Measurements from ENCODE around the gene DIO1. TPM values are rescaled to one million over a fixed set of nuclear protein-coding genes. Genes with fewer than 3 reads are reported as not detected.
A peak's percentile ranks its signal among the peaks of the same experiment; 100 is the strongest.

DIO1 gene
- total and polyA plus RNA-seq, 9 of the 15 experiments (the other 6 are each of a cell fraction or from before 2014, with no cell fraction given): not detected

GRCh38 chr1:53957194-53957818, 63.3 kb downstream of the DIO1 start:
- Histone ChIP-seq H3K9me3 (replicated peaks; ENCODE audit: control insufficient read depth, insufficient read depth, low read depth, low read length) (no peaks in the 10 kb centered on the region), H4K20me1 (replicated peaks; ENCODE audit: control insufficient read depth, insufficient read depth, low read length) (no peaks in the 10 kb centered on the region), H3K79me2 (ENCODE audit: control insufficient read depth, insufficient read depth, low read length) (peaks cover 6% of the 10 kb centered on the region; the same call in 1 of the 3 replicates), H3K27me3 (ENCODE audit: control insufficient read depth in 2 of 2, insufficient read depth in 2 of 2, low read length in 2 of 2) (no peaks in the 10 kb centered on the region), H3K4me2 (ENCODE audit: insufficient read depth, low read length) (peak overlapping the region; percentile 14; the same call in 1 of the 2 replicates), H3K27ac (ENCODE audit: extremely low read depth, low read depth, low read length) (peak overlapping the region; percentile 45), H3K9ac (ENCODE audit: insufficient read depth in 1 of 2, low read depth in 2 of 2, low read length in 2 of 2) (peak overlapping the region in 1 of 2 experiments; percentile 13; a peak in 1 of 4 replicates), H2AFZ (ENCODE audit: low read depth, low read length) (no peak overlapping the region), H3K9me1 (ENCODE audit: control insufficient read depth, insufficient read depth, low read length) (no peaks in the 10 kb centered on the region), H3K4me1 (replicated peaks in 1 of 2; ENCODE audit: control insufficient read depth in 2 of 2, insufficient read depth in 2 of 2, low read length in 2 of 2) (peaks cover 0 to 19% of the 10 kb centered on the region in 2 experiments; a peak in 3 of 5 replicates), H3K4me3 (no peak overlapping the region), H3K36me3 (ENCODE audit: control insufficient read depth, insufficient read depth, low read length) (peaks cover 80% of the 10 kb centered on the region)
- CTCF ChIA-PET (ENCODE audit: low intra/inter-chr PET ratio): no interaction called here
- POLR2A ChIA-PET: interaction anchor here (1.2 kb wide), 1 partner anchor 13 kb away, joined by 3 read pairs; no protein-coding TSS in a partner anchor
- in situ Hi-C loops (cut with MboI): no loop called here
- WGBS (ENCODE audit: insufficient coverage, low coverage, missing lambda C conversion rate): 14% methylated on average over 3 of the region's 3 CpGs
- peak; percentile 72 for ATAC-seq
- intact Hi-C loops (cut with micrococcal nuclease): loop anchor here (10.0 kb wide), 1 partner anchor 193 kb away; no protein-coding TSS in a partner anchor
- DNase-seq (ENCODE audit: extremely low read depth in 1 of 4, low spot score in 3 of 4): peak in 3 of 4 experiments; percentile 26 to 51 (median 40)
- no peak for FAIRE-seq
- no TSS peak for BruUV-seq (replicated peaks)
- TF ChIP-seq ARID1B (IDR thresholded peaks at IDR 0.05): peak; percentile 37; the same call in 1 of the 2 replicates
- no peak for TF ChIP-seq RAD21 (CRISPR knock-in tag; conservative IDR thresholded peaks at IDR 0.05 in 1 of 2, IDR thresholded peaks at IDR 0.05 in 1 of 2)
- TF ChIP-seq TAL1 (IDR thresholded peaks at IDR 0.05): peak; percentile 40; the same call in 1 of the 2 replicates
- TF ChIP-seq RCOR1 (IDR thresholded peaks at IDR 0.05; ENCODE audit: borderline replicate concordance in 1 of 2, low read depth in 2 of 2, low read length in 2 of 2): peak in 1 of 2 experiments; percentile 17; a peak in 1 of 4 replicates
- peak; percentile 85; the same call in 1 of the 2 replicates for TF ChIP-seq CTBP1 (IDR thresholded peaks at IDR 0.05; ENCODE audit: borderline replicate concordance)
- TF ChIP-seq DNMT1 (IDR thresholded peaks at IDR 0.05): no peak
- TF ChIP-seq, protein P1, sequence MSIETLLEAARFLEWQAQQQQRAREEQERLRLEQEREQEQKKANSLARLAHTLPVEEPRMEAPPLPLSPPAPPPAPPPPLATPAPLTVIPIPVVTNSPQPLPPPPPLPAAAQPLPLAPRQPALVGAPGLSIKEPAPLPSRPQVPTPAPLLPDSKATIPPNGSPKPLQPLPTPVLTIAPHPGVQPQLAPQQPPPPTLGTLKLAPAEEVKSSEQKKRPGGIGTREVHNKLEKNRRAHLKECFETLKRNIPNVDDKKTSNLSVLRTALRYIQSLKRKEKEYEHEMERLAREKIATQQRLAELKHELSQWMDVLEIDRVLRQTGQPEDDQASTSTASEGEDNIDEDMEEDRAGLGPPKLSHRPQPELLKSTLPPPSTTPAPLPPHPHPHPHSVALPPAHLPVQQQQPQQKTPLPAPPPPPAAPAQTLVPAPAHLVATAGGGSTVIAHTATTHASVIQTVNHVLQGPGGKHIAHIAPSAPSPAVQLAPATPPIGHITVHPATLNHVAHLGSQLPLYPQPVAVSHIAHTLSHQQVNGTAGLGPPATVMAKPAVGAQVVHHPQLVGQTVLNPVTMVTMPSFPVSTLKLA (conservative IDR thresholded peaks at IDR 0.05): peak in 1 of 2 experiments; percentile 11; a peak in 1 of 4 replicates
- peak; percentile 53 for TF ChIP-seq TEAD4 (IDR thresholded peaks at IDR 0.05; ENCODE audit: low read length)
- no peak for TF ChIP-seq TEAD4 (CRISPR knock-in tag; IDR thresholded peaks at IDR 0.05; ENCODE audit: borderline replicate concordance)
- peak; percentile 67 for TF ChIP-seq CBFA2T3 (IDR thresholded peaks at IDR 0.05)
- TF ChIP-seq TCF3 (CRISPR knock-in tag; IDR thresholded peaks at IDR 0.05): peak; percentile 55
- TF ChIP-seq NCOR1 (IDR thresholded peaks at IDR 0.05): 0 out of 2 replicates have a peak, but pooled peaks have one; percentile 19
- TF ChIP-seq SP1 (CRISPR knock-in tag; IDR thresholded peaks at IDR 0.05): peak; percentile 39; the same call in 1 of the 2 replicates
- TF ChIP-seq GTF3C2 (IDR thresholded peaks at IDR 0.05; ENCODE audit: borderline replicate concordance, extremely low read depth, insufficient read length): no peak
- TF ChIP-seq JUND (IDR thresholded peaks at IDR 0.05; ENCODE audit: borderline replicate concordance, low read depth, low read length): 0 out of 2 replicates have a peak, but pooled peaks have one; percentile 23
- peak; percentile 74; the same call in 2 of the 3 replicates for TF ChIP-seq JUND (tag; IDR thresholded peaks at IDR 0.05; ENCODE audit: borderline replicate concordance, low read depth, low read length)
- TF ChIP-seq CBFA2T2 (conservative IDR thresholded peaks at IDR 0.05): 0 out of 2 replicates have a peak, but pooled peaks have one; percentile 13
